LoVo (cell line): ENCODE results near the gene PRICKLE3.
"Not testable (repeated sequence)": the region's sequence is repeated elsewhere in the genome, so short reads cannot be mapped to it uniquely, and the experiment has no call there.

Experiments used
- DNase-seq: peaks from one replicate; pipeline ENCODE4 v3.0.0-alpha.2; 2016; ENCODE audit warnings: low spot score

PRICKLE3 gene

DNA sequence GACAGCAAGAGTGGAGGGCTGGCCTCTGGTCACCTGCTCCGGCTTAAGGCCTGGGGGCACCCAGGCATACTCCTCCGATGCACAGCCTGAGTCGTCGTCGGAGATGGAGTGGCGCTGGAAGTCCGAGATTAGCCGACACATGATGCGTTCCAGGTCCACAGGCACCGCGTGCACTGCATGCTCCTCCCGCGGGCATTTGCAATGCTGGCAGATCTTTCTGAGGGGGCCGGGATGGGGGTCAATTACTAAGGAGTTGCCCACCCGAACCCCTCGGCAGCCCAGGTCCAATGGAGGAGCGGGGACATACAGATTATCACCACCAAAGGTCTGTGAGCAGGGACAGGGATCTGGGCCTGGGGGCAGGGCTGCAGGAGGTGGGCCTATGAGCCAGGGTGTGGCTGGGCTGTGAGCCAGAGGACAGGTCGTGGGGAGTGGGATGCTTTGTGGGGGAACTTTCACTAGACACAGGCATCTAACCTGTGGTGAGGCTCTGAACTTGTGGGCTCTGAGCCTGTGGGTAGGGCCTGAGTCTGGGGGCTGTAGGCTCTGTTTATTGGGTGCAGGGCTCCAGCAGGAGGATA, 2.4 kb downstream of the PRICKLE3 start:
- DNase-seq, result no peak

DNA sequence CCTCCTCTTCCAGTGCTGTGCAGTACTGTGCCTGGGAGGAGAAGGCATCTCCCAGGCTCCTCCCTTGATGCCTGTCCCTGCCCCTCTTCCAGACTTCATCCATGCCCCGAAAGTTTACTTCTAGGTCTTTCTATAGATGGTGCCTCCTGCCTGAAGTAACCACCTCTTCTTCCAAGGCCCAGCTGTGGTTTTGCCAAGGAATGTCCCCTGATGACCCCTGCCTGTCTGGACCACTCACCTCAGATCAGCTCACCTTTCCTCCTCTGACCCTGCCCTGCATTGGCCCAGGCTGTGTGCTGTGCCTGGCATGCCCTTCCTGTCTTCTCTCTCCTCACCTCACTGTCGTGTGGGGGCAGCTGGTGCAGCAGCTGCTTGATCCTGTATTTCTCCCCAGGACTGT, 6.8 kb downstream of the PRICKLE3 start:
- DNase-seq, result no peak

DNA sequence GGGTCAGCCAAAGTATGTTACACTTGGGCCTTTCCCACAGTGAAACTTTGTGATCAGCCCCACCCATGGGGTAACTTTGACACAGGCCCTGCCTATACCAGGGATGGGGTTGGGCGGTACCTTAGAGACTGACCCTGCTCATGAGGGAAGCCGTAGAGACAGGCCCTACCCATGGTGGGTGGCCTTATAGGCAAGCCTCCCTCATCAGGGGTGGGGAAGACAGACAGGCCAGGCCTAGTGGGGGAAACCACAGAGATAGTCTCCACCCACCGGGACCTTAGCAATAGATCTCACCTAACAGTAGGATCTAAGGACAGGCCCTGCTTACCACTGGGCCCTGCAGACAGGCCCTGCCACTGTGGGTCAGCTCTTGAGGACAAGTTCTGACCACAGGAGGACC, 7.6 kb downstream of the PRICKLE3 start:
- DNase-seq, result no peak

DNA sequence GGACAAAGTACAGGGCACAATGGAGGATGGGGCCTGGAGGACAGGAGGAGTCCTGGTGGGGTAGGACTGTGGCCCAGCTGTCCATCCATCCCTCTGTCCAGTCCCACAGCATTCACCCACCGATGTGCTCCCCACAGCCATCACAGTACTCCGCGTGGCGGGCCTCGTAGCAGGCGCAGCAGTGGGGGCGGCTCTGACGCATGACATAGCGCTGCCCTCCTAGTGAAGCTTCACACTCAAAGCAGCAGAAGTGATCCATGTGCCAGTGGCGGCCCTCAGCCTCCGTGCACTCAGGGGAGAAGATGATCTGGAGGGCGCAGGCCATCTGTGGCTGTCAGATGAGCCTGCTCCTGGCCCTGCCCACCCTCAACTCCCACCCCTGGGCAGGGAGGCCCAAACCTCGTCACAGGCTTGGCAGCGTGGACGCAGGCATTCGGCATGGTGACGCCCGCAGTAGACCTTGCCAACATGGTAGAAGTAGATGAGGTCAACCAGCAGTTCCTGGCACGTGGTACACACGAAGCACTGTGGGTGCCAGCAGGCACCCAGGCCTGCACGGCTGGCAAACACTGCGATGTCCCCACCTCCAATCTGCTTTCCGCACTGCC, 8.2 kb downstream of the PRICKLE3 start:
- no peak for DNase-seq

DNA sequence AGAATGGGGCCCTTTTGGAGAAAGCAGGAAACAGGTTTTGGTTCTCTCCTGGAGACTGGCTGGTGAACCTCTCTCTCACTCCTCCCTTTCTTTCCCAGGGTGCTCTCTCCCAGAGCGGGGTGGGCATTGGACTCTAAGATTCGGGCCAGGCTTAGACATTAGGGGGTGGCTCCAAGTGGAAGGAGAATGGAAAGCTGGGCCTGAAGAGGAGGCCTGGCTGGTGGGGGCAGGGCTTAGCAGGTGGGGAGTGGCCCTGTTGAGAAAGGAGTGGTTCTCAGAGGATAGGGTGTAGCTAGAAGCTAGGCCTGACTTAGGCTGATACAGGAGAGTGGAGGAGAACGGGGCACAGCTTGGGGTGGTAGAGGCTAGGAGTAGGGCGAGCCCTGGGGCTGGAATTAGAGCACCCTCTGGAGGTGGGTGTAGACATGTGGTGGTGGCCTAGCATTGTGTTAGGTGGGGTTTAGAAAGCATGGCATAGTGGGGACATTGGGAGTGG, 8.8 kb downstream of the PRICKLE3 start:
- no peak for DNase-seq

DNA sequence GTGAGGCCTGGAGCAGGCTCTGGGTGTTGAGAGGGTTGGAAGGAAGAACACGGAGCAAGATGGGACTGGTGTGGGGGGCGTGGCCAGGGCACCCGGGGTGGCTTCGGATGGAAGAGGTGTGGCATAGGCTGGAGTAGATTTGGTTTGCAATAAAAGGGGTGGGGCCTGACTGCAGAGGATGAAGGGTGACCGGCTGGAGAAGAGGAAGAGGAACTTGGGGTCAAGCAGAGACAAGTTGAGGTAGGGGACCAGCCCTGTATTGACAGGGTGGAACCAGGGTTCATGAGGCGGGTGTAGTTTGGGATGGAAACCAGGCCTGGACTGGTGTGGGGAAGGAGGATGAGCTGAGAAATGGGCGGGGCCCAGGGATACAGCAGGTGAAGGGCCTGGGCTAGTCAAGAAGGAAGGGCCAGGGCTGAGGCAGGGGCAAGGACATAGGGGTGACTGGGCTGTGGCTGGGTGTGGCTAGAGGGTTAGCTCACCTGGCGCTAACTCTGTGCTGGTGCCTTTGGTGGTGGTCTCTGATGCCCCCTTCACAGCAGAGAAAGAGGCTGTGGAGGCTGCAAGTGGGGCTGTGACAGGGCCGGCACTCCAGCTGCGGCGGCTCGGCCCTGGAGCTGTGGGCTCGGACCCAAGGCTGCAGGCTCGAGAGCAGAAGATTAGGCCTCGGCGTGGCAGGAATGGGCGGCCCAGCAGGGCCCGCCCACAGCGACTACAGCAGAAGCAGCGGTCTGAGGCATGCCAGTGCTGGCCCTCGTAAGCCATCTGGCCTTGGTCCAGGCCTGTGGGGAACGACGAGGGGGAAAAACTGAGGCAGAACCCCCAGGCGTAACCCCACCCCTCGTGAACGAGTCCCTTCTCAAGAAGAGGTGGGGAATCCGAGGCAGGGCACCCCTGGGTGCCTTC, 9.5 kb downstream of the PRICKLE3 start:
- DNase-seq, result no peak

DNA sequence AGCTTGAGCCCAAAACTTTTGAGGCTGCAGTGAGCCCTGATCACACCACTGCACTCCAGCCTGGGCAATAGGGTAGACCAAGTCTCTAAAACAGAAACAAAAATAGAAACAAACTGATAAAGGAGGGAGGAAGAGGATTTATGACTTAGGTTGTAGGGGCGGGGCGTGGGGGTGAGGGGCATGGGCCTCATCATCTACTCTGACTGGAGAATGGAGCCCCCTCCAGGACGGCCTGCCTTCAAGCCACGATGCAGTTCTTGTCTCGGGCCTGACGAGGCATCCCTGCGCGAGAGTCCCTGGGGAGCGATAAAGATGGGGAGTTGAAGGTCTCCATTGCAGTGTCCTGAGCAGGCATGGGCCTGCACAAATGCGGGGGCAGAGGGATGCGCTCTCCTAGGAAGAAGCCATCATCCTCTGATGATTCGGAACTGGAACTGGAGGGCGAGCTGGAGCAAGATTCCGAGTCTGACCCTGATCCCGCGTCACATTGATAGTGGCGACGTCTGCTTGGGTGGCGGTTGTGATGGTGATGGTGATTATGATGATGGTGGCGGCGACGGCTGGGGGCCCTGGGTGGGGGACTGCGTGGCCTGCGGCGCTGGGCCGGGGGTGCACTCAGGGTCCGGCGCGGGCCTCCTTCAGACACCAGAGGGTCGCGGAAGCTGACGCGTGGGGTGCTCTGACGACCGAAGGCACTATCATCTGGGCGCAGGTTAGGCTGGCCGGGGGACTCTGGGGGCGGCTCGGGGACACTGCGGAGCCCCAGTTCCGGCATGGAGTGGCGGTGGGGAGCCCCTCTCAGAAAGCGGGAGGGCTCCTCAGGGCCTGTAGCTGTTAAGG, 10.5 kb downstream of the PRICKLE3 start:
- DNase-seq, result no peak

DNA sequence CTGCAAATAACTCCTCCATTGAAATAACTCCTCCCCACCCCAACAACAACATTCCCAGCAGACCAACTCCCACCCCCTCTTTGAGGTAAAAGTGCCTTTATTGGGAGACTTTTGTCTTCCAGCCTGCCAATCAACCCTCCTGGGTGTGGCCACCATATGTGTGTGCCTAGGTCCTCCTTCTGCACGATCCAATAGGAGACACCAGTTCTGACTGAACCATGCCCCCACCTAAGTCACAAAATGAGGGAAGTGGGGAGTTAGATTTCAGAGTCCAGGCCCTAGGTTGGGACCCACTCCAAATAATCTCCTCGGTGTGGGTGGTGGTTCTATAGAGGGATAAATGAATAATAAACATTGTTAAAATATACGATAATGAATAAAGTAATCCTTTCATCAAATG, 11.4 kb downstream of the PRICKLE3 start:
- no peak for DNase-seq

DNA sequence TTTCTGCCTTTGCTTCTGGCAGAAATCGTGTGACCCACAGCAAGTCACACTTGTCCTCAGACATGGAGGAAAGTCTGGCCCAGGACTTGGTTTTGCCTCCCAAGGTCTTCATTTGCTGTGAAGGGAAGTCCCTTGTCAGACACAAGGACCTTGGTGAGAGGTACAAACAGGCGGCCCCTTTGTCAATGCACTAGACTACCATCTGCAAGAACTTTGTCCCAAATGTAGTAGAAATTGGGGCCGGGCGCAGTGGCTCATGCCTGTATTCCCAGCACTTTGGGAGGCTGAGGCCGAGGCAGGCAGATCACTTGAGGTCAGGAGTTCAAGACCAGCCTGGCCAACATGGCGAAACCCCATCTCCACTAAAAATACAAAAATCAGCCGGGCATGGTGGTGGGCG, 12.6 kb downstream of the PRICKLE3 start:
- DNase-seq, result not testable (repeated sequence)

DNA sequence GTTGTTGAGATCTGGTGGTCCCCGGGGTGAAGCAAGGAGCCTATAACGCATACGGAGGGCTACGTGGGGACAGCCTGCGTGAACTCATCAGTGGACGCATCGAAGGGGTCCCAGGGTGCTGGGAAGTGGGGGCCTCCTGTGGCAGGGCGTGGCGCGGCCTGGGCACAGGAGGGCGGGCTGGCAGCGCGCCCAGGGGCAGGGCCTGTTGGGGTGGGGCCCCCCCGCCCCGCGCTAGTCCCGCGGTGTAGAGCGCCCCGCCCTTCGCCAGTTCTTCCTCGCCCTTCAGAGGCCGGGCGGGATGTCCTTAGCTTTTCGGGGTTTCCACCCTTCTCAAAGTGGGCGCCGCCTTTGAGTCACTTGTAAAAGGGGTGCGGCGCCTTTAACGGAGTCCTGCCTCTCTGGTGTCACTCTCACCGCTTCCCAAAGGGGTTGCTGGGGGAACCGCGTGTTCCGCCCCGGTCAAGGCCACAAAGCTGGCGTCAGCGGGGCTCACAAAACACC, 13.8 kb downstream of the PRICKLE3 start:
- peak; percentile 73 for DNase-seq

DNA sequence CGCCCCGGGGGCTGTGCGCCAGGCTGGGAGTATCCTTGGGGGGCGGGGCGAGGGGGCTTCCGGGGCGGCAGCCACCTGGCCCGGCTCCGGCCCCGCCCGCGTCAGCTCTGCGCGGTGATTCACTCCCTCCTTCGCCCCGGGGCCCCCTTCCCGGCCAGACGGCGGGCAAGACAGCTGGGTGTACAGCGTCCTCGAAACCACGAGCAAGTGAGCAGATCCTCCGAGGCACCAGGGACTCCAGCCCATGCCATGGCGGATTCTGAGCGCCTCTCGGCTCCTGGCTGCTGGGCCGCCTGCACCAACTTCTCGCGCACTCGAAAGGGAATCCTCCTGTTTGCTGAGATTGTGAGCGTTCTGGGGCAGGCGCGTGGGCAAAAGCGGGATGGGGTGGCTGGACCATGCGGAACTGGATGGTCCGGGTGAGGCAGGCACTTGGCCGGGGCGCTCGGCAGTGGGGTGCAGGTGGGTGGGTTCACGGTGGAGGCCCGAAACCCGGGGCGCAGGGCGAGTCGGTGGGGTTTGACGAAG, 14.4 kb downstream of the PRICKLE3 start, which contains the start of gene PLP2:
Gene PLP2 (plus strand): TSS at position 147 of the 528 bp plus-strand sequence. CDS start 103 bp downstream, at position 250.
- DNase-seq, result peak; percentile 46

DNA sequence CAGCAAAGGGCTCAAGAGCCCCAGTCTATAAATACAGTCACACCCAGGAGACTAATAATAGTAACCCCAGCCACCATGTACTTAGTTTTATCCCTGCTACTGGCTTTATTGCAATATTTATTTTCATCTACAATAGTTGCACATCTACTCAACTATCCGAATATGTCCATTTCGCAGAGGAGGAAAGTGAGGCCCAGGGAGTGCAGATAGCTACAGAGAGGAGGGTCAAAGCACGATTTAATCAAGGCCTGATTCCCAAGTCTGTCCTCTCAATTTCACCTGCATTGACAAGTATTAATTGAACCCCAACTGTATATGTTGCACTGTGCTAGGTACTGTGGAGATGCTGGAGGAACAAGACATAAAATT, 18.4 kb downstream of the PRICKLE3 start:
- no peak for DNase-seq

DNA sequence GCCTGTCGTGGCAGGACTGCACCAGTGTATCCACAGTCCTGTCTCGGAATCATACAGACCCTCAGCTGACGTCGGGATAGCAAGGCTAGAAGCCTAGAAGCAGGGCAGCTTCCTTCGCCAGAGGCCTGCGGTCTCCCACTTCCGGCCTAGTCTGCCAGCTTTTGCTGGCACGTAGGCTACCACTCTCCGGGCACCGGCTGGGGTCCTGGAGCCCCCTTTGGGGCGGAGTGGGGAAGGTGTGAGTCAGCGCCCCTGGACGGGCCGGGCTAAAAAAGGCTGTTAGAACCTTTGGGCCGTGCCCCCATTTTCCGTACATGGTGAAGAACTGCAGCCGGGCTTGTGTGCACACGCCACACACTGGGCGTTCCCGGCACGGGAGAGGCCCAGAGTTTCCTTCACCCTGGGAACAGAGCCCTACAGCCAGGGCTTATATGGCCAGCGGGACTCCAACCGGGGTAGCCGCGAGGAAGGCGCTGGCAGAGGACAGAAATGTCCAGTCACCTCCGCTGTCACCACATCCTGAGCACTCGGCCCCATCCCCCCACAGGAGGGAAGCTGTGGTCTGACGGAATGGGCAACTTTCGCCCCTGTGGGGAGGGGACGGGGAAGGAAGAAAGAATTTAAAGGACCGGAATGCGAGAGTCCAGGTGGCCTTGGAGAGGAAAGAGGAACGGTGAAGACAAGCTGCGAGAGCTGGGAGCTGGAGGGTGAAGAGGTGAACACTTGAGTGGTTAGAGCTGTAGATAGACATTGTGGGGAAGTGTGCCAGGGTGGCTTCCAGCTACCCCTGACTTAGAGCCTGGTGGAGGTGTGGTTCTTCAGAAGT, 19.0 kb downstream of the PRICKLE3 start:
- DNase-seq, result no peak

DNA sequence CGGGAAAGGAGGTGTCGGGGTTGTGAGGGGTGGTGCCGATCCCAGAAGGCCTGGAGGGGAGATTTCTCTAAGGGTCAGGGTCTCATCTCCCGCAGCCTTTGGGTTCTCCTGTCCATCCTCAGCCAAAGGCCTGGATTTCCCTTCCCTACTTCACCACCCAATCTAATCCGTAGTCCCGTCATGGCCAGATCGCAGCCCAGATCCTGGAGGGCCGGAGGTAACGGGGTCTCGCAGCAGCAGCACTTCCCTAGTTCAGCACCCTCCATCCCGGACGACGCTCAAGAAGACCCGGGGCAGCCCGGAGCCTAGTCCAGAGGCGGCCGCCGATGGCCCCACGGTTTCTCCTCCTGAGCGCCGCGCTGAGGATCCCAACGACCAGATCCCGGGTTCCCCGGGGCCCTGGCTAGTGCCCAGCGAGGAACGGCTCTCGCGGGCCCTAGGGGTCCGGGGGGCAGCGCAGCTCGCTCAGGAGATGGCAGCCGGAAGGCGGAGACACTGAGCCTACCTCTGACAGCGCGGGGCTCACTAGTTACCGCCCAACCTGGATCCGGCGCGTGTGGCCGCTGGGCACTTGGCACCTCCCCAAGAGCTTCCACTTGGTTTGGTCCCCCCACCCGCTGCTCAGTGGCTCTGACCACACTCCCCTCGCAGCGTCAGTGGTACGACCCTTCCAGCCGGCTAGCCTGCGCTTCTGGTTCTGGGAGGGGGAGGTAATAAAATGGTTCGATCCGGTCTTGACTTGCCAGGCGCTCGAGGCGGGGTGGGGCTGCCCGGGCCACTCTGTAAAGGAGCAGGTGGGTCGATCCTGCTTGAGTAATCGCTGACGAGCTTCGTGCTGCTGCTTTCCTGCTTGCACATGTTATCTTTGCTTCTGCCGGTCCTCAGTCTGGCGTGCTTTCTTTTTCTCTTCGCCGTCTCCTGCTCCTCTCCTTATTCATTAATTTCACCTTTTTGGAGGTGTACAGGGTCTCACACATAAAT, 20.0 kb downstream of the PRICKLE3 start:
- no peak for DNase-seq

DNA sequence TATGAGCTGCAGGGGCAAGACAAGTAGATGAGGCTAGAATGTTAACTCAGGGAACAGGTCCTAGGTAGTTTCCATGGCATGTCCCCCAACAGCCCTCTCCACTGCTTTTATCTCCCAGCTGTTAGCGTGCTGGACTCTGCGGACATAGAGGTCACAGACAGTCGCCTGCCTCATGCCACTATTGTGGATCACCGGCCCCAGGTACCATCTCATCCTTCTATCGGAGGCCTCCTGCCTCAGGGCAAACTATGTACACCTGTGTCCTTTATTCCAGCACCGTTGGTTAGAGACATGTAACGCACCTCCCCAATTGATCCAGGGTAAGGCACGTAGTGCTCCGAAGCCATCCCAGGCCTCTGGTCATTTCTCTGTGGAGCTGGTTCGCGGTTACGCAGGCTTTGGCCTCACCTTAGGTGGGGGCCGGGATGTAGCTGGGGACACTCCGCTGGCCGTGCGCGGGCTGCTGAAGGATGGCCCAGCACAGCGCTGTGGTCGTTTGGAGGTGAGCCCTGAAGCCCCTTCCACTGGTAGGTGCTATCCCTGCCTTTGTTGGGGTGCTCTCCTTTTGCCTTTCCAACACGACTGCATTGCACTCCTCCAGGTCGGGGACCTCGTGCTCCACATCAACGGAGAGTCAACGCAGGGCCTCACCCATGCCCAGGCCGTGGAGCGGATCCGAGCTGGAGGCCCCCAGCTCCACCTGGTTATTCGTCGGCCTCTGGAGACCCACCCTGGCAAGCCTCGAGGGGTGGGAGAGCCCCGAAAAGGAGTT, 21.4 kb downstream of the PRICKLE3 start:
- DNase-seq, result no peak

DNA sequence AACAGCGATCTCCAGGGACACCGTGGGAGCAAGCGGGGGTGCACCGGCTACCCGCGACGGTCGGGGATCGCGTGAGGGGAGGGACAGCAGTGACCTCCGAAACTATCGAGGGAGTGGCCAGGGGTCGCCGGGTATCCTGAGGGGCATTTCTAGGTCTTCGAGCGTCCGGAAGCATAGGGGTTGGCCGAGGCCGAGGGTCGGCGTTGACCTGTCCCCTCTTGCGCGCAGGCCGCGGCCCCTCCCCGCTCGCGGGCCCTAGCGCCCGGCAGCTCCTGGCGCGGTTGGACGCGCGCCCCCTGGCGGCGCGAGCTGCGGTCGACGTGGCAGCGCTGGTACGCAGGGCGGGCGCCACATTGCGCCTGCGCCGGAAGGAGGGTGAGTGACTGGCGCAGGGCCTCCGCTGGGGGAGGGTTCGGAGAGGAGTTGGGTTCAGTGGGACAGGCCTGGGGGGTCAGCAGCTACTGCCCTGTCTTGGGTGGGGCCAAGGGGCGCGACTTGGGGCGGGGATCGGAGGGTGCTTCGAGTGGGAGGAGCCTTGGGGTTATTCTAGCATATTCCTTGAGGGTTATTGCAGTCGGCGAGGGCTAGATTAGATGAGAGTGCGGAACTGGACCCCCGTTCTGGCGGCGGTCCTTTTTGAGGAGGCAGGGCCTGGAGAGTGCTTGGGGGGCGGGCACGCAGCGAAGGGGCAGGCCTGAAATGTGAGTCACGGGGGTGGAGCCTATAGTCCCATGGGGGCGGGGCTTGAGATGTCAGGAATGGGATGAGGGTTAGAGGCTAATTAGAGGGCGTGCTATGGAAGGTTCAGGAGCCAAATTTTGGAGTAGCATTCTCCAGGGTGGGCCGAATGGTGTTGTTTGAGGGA, 22.4 kb downstream of the PRICKLE3 start:
- DNase-seq, result peak; percentile 72

DNA sequence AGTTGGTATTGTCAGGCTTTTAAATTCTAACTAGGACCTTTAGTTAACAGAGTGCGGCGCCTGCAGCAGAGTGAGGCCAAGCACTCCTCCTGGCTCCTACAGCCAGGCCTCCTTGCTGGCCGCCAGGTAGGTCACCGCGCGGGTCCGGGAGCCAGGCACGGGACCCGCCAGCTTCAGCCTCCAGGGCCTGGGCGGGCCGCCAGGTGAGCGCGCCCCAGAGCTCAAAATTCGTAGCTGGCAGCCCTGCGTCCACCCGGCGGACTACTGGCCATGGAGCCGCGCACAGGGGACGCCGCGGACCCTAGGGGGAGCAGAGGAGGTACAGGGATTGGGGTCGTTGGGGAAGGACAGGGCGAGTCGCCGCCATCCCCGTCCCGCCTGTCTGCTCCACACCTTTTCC, 23.6 kb downstream of the PRICKLE3 start, which contains the start of gene MAGIX:
Gene MAGIX (plus strand): TSS at position 139 of the 400 bp plus-strand sequence. CDS start 132 bp downstream, at position 271.
- DNase-seq, result no peak
